PC-9 (cell line): ENCODE data around the gene RYR2. TPM values are rescaled to one million over a fixed set of nuclear protein-coding genes. Genes with fewer than 3 reads are reported as not detected.

Experiments
- BruUV-seq: library from RNA; stranded (reverse); fragments of 400-500 nt; replicated peaks from 2 replicates; lab custom pipeline; 2021; lab: Mats Ljungman, UMichigan
- CTCF ChIA-PET: fragments of 300-600 bp; sonication (Branson Sonifier 250); formaldehyde crosslinking; loops from one replicate; lab custom pipeline; 2022; ENCODE audit warnings: antibody characterized with exemption; lab: Charles Lee
- POLR2A ChIA-PET: fragments of 300-600 bp; sonication (Branson Sonifier 250); formaldehyde crosslinking; loops from one replicate; lab custom pipeline; 2022; ENCODE audit warnings: antibody characterized with exemption; ENCODE audit not compliant: unreplicated experiment; lab: Charles Lee
- DNase-seq, 2 experiments: peaks; one replicate each; pipeline versions ENCODE4 v3.0.0 to v3.0.0-alpha.2; 2015 to 2022; ENCODE audit warnings: mixed read lengths in 1 of 2
- H2AFZ ChIP-seq: fragments of 200-600 bp; sonication (generic); 2 replicates; pipeline ENCODE4 v1.8.1; 2017; ENCODE audit warnings: antibody characterized with exemption
- H3F3A ChIP-seq: fragments of 200-600 bp; sonication (generic); 2 replicates; pipeline ENCODE4 v1.8.1; 2017; ENCODE audit warnings: antibody characterized with exemption, mild to moderate bottlenecking, low read depth; ENCODE audit not compliant: insufficient read depth
- H3K27ac ChIP-seq: fragments of 200-600 bp; sonication (generic); 2 replicates; pipeline ENCODE4 v1.6.1; 2016; ENCODE audit warnings: mixed run types
- H3K27me3 ChIP-seq: fragments of 200-600 bp; sonication (generic); 2 replicates; pipeline ENCODE4 v1.6.1; 2016; ENCODE audit warnings: low read depth, mixed run types; ENCODE audit not compliant: insufficient read depth
- H3K36me3 ChIP-seq: fragments of 200-600 bp; sonication (generic); 2 replicates; pipeline ENCODE4 v1.6.1; 2016; ENCODE audit warnings: low read depth, mixed run types
- H3K4me1 ChIP-seq: fragments of 200-600 bp; sonication (generic); replicated peaks from 2 replicates; pipeline ENCODE4 v1.6.1; 2016; ENCODE audit warnings: mixed run types; ENCODE audit not compliant: insufficient read depth
- H3K4me2 ChIP-seq: fragments of 200-600 bp; sonication (generic); 2 replicates; pipeline ENCODE4 v1.6.1; 2017; ENCODE audit warnings: mixed run types
- H3K4me3 ChIP-seq: fragments of 200-600 bp; sonication (generic); 2 replicates; pipeline ENCODE4 v1.6.1; 2016; ENCODE audit warnings: mixed run types
- H3K79me2 ChIP-seq: fragments of 200-600 bp; sonication (generic); 2 replicates; pipeline ENCODE4 v1.6.1; 2017; ENCODE audit warnings: low read depth, mixed run types
- H3K9me2 ChIP-seq: fragments of 200-600 bp; sonication (generic); 2 replicates; pipeline ENCODE4 v1.8.1; 2017; ENCODE audit warnings: mild to moderate bottlenecking; ENCODE audit not compliant: insufficient read depth
- H3K9me3 ChIP-seq: fragments of 200-600 bp; sonication (generic); 2 replicates; pipeline ENCODE4 v1.8.1; 2016; ENCODE audit warnings: low read depth; ENCODE audit not compliant: insufficient read depth
- H4K20me1 ChIP-seq: fragments of 200-600 bp; sonication (generic); 2 replicates; pipeline ENCODE4 v1.8.1; 2017; ENCODE audit not compliant: insufficient read depth
- EZH2 ChIP-seq: fragments of 200-600 bp; sonication (generic); IDR thresholded peaks from 2 replicates; pipeline ENCODE4 v1.8.0; 2017; ENCODE audit warnings: antibody characterized with exemption, low read depth
- intact Hi-C: fragments of 100-400 bp; cut with micrococcal nuclease; formaldehyde crosslinking; loops from one replicate; pipeline ENCODE4 v1.10.0; 2022; ENCODE audit not compliant: unreplicated experiment
- total RNA-seq: library from RNA; stranded (reverse); gene quantifications from 2 replicates; pipeline ENCODE4 v1.2.3, GENCODE V29; 2021
- TF ChIP-seq, protein P1 (sequence below): fragments of 200-600 bp; sonication (generic); conservative IDR thresholded peaks from 2 replicates; pipeline ENCODE4 v1.6.1; 2017; ENCODE audit warnings: mixed run types, antibody characterized with exemption, mild to moderate bottlenecking, moderate library complexity

The RYR2 gene
- total RNA-seq, 1 experiment from 2014 or later = not detected

DNA sequence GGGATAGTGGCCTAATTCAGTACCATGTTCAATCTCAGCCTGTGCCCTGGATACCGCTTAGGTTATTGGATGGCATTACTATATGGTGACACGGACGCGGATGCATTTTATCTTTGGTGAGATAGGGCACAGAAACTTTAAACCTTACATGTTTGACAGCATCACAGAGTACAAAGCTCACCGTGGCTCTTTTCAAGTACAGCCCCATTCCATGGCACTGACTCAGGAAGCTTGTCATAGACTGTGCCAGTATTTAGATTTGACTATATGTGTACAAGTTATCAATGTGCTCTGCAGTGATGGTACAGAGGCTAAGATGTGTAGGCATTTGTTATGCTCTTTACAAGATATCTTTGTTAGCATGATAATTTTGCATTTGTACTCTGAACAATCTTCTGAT, 169.0 kb downstream of the RYR2 start:
- Histone ChIP-seq H3K4me3 (no peak overlapping the region), H3K27me3 (peaks cover 21% of the 10 kb centered on the region), H3K27ac (no peak overlapping the region), H3K9me3 (no peaks in the 10 kb centered on the region), H3K4me2 (no peak overlapping the region), H3F3A (no peaks in the 10 kb centered on the region), H3K4me1 (no peaks in the 10 kb centered on the region), H4K20me1 (no peaks in the 10 kb centered on the region), H2AFZ (no peak overlapping the region), H3K79me2 (no peaks in the 10 kb centered on the region), H3K9me2 (no peaks in the 10 kb centered on the region), H3K36me3 (no peaks in the 10 kb centered on the region)
- no peak for TF ChIP-seq EZH2
- TF ChIP-seq, protein P1, sequence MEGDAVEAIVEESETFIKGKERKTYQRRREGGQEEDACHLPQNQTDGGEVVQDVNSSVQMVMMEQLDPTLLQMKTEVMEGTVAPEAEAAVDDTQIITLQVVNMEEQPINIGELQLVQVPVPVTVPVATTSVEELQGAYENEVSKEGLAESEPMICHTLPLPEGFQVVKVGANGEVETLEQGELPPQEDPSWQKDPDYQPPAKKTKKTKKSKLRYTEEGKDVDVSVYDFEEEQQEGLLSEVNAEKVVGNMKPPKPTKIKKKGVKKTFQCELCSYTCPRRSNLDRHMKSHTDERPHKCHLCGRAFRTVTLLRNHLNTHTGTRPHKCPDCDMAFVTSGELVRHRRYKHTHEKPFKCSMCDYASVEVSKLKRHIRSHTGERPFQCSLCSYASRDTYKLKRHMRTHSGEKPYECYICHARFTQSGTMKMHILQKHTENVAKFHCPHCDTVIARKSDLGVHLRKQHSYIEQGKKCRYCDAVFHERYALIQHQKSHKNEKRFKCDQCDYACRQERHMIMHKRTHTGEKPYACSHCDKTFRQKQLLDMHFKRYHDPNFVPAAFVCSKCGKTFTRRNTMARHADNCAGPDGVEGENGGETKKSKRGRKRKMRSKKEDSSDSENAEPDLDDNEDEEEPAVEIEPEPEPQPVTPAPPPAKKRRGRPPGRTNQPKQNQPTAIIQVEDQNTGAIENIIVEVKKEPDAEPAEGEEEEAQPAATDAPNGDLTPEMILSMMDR = no peak
- no TSS peak for BruUV-seq
- intact Hi-C loops = no loop called here
- CTCF ChIA-PET = no interaction called here
- POLR2A ChIA-PET = no interaction called here
- DNase-seq = no peak

DNA sequence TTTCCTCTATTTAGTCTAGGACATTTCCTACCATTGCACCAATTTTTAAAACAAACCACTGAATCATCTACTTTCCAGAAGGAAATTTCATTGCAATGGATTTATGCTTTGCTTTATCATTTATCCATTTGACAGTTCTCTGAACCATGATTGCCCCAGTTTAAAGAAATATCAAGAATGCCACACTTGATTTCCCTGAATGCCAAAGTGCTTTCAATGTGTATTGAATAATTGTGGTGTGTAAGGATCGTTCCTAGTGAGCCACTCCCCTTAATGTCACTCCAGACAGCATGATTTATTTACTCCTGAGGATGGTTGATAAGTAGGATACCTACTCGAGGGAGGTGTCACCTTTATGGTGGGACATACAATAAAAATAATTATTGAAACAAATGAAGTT, 169.6 kb downstream of the RYR2 start:
- no TSS peak for BruUV-seq
- Histone ChIP-seq H3F3A (no peaks in the 10 kb centered on the region), H3K4me2 (no peak overlapping the region), H3K79me2 (no peaks in the 10 kb centered on the region), H2AFZ (no peak overlapping the region), H3K27ac (no peak overlapping the region), H3K36me3 (no peaks in the 10 kb centered on the region), H3K4me3 (no peak overlapping the region), H3K27me3 (peaks cover 17% of the 10 kb centered on the region), H4K20me1 (no peaks in the 10 kb centered on the region), H3K9me3 (no peaks in the 10 kb centered on the region), H3K9me2 (no peaks in the 10 kb centered on the region), H3K4me1 (no peaks in the 10 kb centered on the region)
- ChIA-PET POLR2A (no interaction called here), CTCF (no interaction called here)
- intact Hi-C loops = no loop called here
- DNase-seq = no peak
- TF ChIP-seq, protein P1 = no peak
- no peak for TF ChIP-seq EZH2

DNA sequence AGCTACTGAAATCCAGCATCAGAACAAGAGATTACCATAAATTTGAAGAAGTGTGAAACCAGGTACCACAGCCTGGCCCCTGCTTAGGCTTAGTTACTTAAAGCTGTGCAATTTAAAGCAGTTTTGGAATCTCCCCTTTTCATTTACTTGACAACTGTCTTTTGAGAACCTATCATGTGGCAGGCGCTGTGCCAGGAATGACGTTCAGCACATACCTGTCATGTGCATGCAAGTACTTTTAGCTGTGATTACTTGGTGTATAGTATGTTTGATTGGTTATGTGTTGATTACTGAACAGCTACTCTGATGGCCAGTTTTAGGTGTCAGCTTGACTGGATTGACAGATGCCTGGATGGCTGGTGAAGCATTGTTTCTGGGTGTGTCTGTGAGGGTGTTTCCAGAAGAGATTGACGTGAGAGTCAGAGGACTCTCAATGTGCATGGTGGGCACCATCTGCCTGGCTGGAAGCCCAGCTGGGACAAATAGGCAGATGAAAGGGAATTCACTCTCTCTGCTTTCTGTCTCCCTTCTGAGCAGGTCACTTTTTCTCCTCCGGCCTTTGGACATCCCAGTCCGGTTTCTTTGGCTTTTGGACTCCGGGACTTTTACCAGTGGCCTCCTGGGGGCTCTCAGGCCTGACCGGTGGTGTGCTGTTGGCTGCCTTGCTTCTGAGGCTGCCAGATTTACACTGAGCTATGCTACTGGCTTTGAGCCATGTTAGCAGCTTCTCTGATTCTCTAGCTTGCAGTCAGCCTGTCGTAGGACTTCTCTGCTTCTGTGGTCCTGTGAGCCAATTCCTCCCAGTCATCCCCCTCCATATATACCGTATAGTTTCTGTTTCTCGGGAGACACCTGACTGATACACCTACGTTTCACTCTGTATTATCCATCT, 178.0 kb downstream of the RYR2 start:
- ChIA-PET POLR2A (no interaction called here), CTCF (no interaction called here)
- H3K9me3 ChIP-seq = no peaks in the 10 kb centered on the region
- H2AFZ ChIP-seq = no peak overlapping the region
- no peak for TF ChIP-seq EZH2
- TF ChIP-seq, protein P1 = no peak
- H3K79me2 ChIP-seq = no peaks in the 10 kb centered on the region
- no TSS peak for BruUV-seq
- no peaks in the 10 kb centered on the region for H3K9me2 ChIP-seq
- no peaks in the 10 kb centered on the region for H3K4me1 ChIP-seq
- DNase-seq = no peak
- no peak overlapping the region for H3K27ac ChIP-seq
- no peaks in the 10 kb centered on the region for H4K20me1 ChIP-seq
- intact Hi-C loops = no loop called here
- no peak overlapping the region for H3K4me2 ChIP-seq
- no peaks in the 10 kb centered on the region for H3K36me3 ChIP-seq
- peaks cover 9% of the 10 kb centered on the region; the same call in 1 of the 2 replicates for H3K27me3 ChIP-seq
- H3K4me3 ChIP-seq = no peak overlapping the region
- H3F3A ChIP-seq = no peaks in the 10 kb centered on the region
